Right cardiac atrium (tissue), 5 donors: ENCODE results near the gene NRG4. TPM values are rescaled to one million over a fixed set of nuclear protein-coding genes. Genes with fewer than 3 reads are reported as not detected.

Source experiments
- ATAC-seq, 2 donors: fragments of 200-7000 bp; cut with Tn5 transposase; one replicate each; pipeline versions ENCODE4 v1.8.0 to v1.9.1; 2020; ENCODE audit warnings: moderate library complexity in 2 of 2, mild to moderate bottlenecking in 1 of 2
- DNase-seq, 3 donors: peaks; one replicate each; pipeline ENCODE4 v3.0.0-alpha.2; 2020
- H3K27ac ChIP-seq: one replicate; pipeline ENCODE4 v1.5.1; 2013; ENCODE audit warnings: mild to moderate bottlenecking, low read length, control low read depth, moderate library complexity
- H3K27me3 ChIP-seq: one replicate; pipeline ENCODE4 v1.6.1; 2013; ENCODE audit not compliant: control insufficient read depth, insufficient read depth
- H3K4me1 ChIP-seq: one replicate; pipeline ENCODE4 v1.6.1; 2013; ENCODE audit warnings: low read length; ENCODE audit not compliant: control insufficient read depth, insufficient read depth
- H3K4me3 ChIP-seq: one replicate; pipeline ENCODE4 v1.5.1; 2013; ENCODE audit warnings: low read length, control low read depth
- H3K9me3 ChIP-seq: one replicate; pipeline ENCODE4 v1.6.1; 2013; ENCODE audit warnings: low read length; ENCODE audit not compliant: control insufficient read depth
- WGBS: extraction: QIAGEN DNeasy Blood & Tissue Kit; methylation state at CpG from one replicate; pipeline ENCODE4 v1.1.7; 2013; 5-methylcytosine and 5-hydroxymethylcytosine counted together
- intact Hi-C, 4 donors: fragments of 100-400 bp; cut with DNase I; formaldehyde crosslinking; loops; one replicate each; pipeline versions ENCODE4 v1.11.0 to v1.14.0; 2022 to 2023
- polyA plus RNA-seq: library from polyadenylated mRNA; stranded (reverse); fragments of 200-250 nt; gene quantifications from one replicate; pipeline ENCODE4 v1.2.3, GENCODE V29; 2013
- total RNA-seq, 4 donors: library from RNA; stranded (reverse); fragmentation: NEBNext Ultra II Directional; extraction: Animal tissue kit (Norgen Biotek cat#: 25700); gene quantifications; one replicate each; pipeline ENCODE4 v1.2.1, GENCODE V29; 2021
- donor health status: healthy with polysubstance abuse.
- donor health status: DM: no; HTN: yes; CAD: no.
- donor health status: DM: no; HTN: no; CAD: no.
- donor health status: DM: no; HTN: yes; CAD: no; lungs with severe emphysema.
- donor health status: DM: yes; HTN: yes; CAD: no.

NRG4 gene
- total and polyA plus RNA-seq, 5 donors, result 0.34 TPM; not detected in 4

GRCh38 chr15:75948761-75949296 is 63.4 kb downstream of the NRG4 start:
- 83% methylated on average over 8 of the region's 8 CpGs for WGBS
- H3K9me3 ChIP-seq, result no peaks in the 10 kb centered on the region
- ATAC-seq (no peak), DNase-seq (no peak)
- H3K27me3 ChIP-seq, result no peaks in the 10 kb centered on the region
- no peaks in the 10 kb centered on the region for H3K4me1 ChIP-seq
- H3K27ac ChIP-seq, result no peak overlapping the region
- intact Hi-C loops, result no loop called here
- H3K4me3 ChIP-seq, result no peak overlapping the region

- no peak overlapping the region for H3K27ac ChIP-seq
- DNase-seq, result no peak
- H3K27me3 ChIP-seq, result no peaks in the 10 kb centered on the region
- no peaks in the 10 kb centered on the region for H3K4me1 ChIP-seq
- intact Hi-C loops, result no loop called here
- ATAC-seq, result no peak
- no peaks in the 10 kb centered on the region for H3K9me3 ChIP-seq
- no peak overlapping the region for H3K4me3 ChIP-seq
- 34% methylated on average over 1 of the region's 1 CpG for WGBS
Observed at GRCh38 chr15:75947092-75947491, 65.1 kb downstream of the NRG4 start.

- DNase-seq, result no peak
- ATAC-seq, result no peak
- Histone ChIP-seq H3K9me3 (no peaks in the 10 kb centered on the region), H3K4me3 (no peak overlapping the region), H3K27ac (no peak overlapping the region), H3K27me3 (no peaks in the 10 kb centered on the region), H3K4me1 (no peaks in the 10 kb centered on the region)
- intact Hi-C loops, result no loop called here
- WGBS, result 70% methylated on average over 4 of the region's 4 CpGs
Observed at GRCh38 chr15:75945953-75946352, 66.3 kb downstream of the NRG4 start.

- Histone ChIP-seq H3K4me1 (no peaks in the 10 kb centered on the region), H3K9me3 (no peaks in the 10 kb centered on the region), H3K27me3 (no peaks in the 10 kb centered on the region), H3K4me3 (no peak overlapping the region), H3K27ac (no peak overlapping the region)
- WGBS, result 59% methylated on average over 1 of the region's 1 CpG
- intact Hi-C loops, result no loop called here
- ATAC-seq (no peak), DNase-seq (no peak)
Observed at GRCh38 chr15:75943713-75944215, 68.5 kb downstream of the NRG4 start.

GRCh38 chr15:75943246-75943645 is 69.0 kb downstream of the NRG4 start:
- no peak overlapping the region for H3K27ac ChIP-seq
- no peak overlapping the region for H3K4me3 ChIP-seq
- ATAC-seq (no peak), DNase-seq (no peak)
- no peaks in the 10 kb centered on the region for H3K9me3 ChIP-seq
- intact Hi-C loops, result no loop called here
- WGBS, result 72% methylated on average over 5 of the region's 5 CpGs
- H3K4me1 ChIP-seq, result no peaks in the 10 kb centered on the region
- H3K27me3 ChIP-seq, result no peaks in the 10 kb centered on the region

GRCh38 chr15:75942464-75942863 is 69.8 kb downstream of the NRG4 start:
- ATAC-seq, result no peak
- DNase-seq, result no peak
- no peaks in the 10 kb centered on the region for H3K27me3 ChIP-seq
- H3K4me1 ChIP-seq, result no peaks in the 10 kb centered on the region
- intact Hi-C loops, result no loop called here
- H3K27ac ChIP-seq, result no peak overlapping the region
- H3K4me3 ChIP-seq, result no peak overlapping the region
- WGBS, result 62% methylated on average over 3 of the region's 3 CpGs
- H3K9me3 ChIP-seq, result no peaks in the 10 kb centered on the region

GRCh38 chr15:75930866-75931265 is 81.4 kb downstream of the NRG4 start:
- Histone ChIP-seq H3K9me3 (no peaks in the 10 kb centered on the region), H3K27ac (no peak overlapping the region), H3K4me1 (no peaks in the 10 kb centered on the region), H3K27me3 (no peaks in the 10 kb centered on the region), H3K4me3 (no peak overlapping the region)
- WGBS, result 79% methylated on average over 2 of the region's 2 CpGs
- ATAC-seq, result no peak
- no peak for DNase-seq
- intact Hi-C loops, result no loop called here

- H3K27ac ChIP-seq, result no peak overlapping the region
- H3K4me3 ChIP-seq, result no peak overlapping the region
- H3K4me1 ChIP-seq, result no peaks in the 10 kb centered on the region
- DNase-seq (no peak), ATAC-seq (no peak)
- no peaks in the 10 kb centered on the region for H3K9me3 ChIP-seq
- intact Hi-C loops, result no loop called here
- 35% methylated on average over 5 of the region's 5 CpGs for WGBS
- no peaks in the 10 kb centered on the region for H3K27me3 ChIP-seq
Observed at GRCh38 chr15:75929799-75930565, 82.2 kb downstream of the NRG4 start.

GRCh38 chr15:75928680-75929608 is 83.3 kb downstream of the NRG4 start:
- H3K27me3 ChIP-seq, result no peaks in the 10 kb centered on the region
- H3K27ac ChIP-seq, result no peak overlapping the region
- WGBS, result 78% methylated on average over 9 of the region's 9 CpGs
- no peaks in the 10 kb centered on the region for H3K9me3 ChIP-seq
- DNase-seq (no peak), ATAC-seq (no peak)
- H3K4me1 ChIP-seq, result peaks cover 4% of the 10 kb centered on the region
- intact Hi-C loops, result no loop called here
- H3K4me3 ChIP-seq, result no peak overlapping the region

- intact Hi-C loops, result no loop called here
- Histone ChIP-seq H3K4me3 (no peak overlapping the region), H3K27ac (no peak overlapping the region), H3K4me1 (peaks cover 6% of the 10 kb centered on the region), H3K9me3 (no peaks in the 10 kb centered on the region), H3K27me3 (no peaks in the 10 kb centered on the region)
- DNase-seq (no peak), ATAC-seq (no peak)
- WGBS, result 89% methylated on average over 4 of the region's 4 CpGs
Observed at GRCh38 chr15:75927601-75928000, 84.6 kb downstream of the NRG4 start.

- 95% methylated on average over 3 of the region's 3 CpGs for WGBS
- Histone ChIP-seq H3K4me1 (peaks cover 9% of the 10 kb centered on the region), H3K27ac (no peak overlapping the region), H3K4me3 (no peak overlapping the region), H3K9me3 (no peaks in the 10 kb centered on the region), H3K27me3 (no peaks in the 10 kb centered on the region)
- intact Hi-C loops, result no loop called here
- DNase-seq (no peak), ATAC-seq (no peak)
Observed at GRCh38 chr15:75926931-75927330, 85.3 kb downstream of the NRG4 start.
